Sigmoid colon (tissue), 7 donors: ENCODE measurements around the gene ALX4. TPM values are rescaled to one million over a fixed set of nuclear protein-coding genes. Genes with fewer than 3 reads are reported as not detected.

Experiments used
- DNase-seq: peaks from one replicate; pipeline ENCODE4 v3.0.0-alpha.2; 2019
- H3K27ac ChIP-seq, 4 donors: fragments of 200-600 bp; sonication (generic); one replicate each; pipeline ENCODE4 v1.5.1; 2016 to 2019; ENCODE audit warnings: mild to moderate bottlenecking in 1 of 4
- H3K27me3 ChIP-seq, 3 donors: fragments of 200-600 bp; sonication (generic); one replicate each; pipeline ENCODE4 v1.5.1; 2019; ENCODE audit warnings: mild to moderate bottlenecking in 1 of 3
- H3K36me3 ChIP-seq, 4 donors: fragments of 200-600 bp; sonication (generic); one replicate each; pipeline ENCODE4 v1.5.1; 2016 to 2019
- H3K4me1 ChIP-seq, 4 donors: fragments of 200-600 bp; sonication (generic); one replicate each; pipeline ENCODE4 v1.5.1; 2017 to 2019
- H3K4me3 ChIP-seq, 4 donors: fragments of 200-600 bp; sonication (generic); one replicate each; pipeline ENCODE4 v1.5.1; 2017 to 2019; ENCODE audit warnings: mild to moderate bottlenecking in 2 of 4, moderate library complexity in 1 of 4
- H3K9me3 ChIP-seq, 4 donors: fragments of 200-600 bp in 3 of 4; sonication (generic) in 3 of 4; one replicate each; pipeline versions ENCODE4 v1.5.1 to v1.6.1; 2013 to 2019
- CTCF ChIP-seq, 4 experiments: fragments of 450-650 bp in 3 of 4; fragments of 200-600 bp in 1 of 4; IDR thresholded peaks; one replicate each; pipeline ENCODE4 v1.5.1; 2016 to 2019; ENCODE audit warnings: antibody characterized with exemption in 4 of 4, mild to moderate bottlenecking in 3 of 4, moderate library complexity in 2 of 4
- EP300 ChIP-seq, 4 donors: sonication (generic); formaldehyde crosslinking; IDR thresholded peaks; one replicate each; pipeline ENCODE4 v1.6.1; 2017; ENCODE audit warnings: antibody characterized with exemption in 4 of 4
- POLR2A ChIP-seq, 2 donors: fragments of 450-650 bp; IDR thresholded peaks; one replicate each; pipeline ENCODE4 v1.6.1; 2016; ENCODE audit warnings: antibody characterized with exemption in 2 of 2, mild to moderate bottlenecking in 2 of 2, moderate library complexity in 2 of 2
- POLR2AphosphoS5 ChIP-seq, 4 donors: sonication (generic); formaldehyde crosslinking; IDR thresholded peaks; one replicate each; pipeline ENCODE4 v1.6.1; 2017; ENCODE audit warnings: antibody characterized with exemption in 4 of 4
- WGBS, 2 donors: extraction: QIAGEN DNeasy Blood & Tissue Kit; methylation state at CpG; one replicate each; pipeline ENCODE4 v1.1.7; 2013; 5-methylcytosine and 5-hydroxymethylcytosine counted together
- intact Hi-C: fragments of 100-400 bp; cut with DNase I; formaldehyde crosslinking; loops from one replicate; pipeline ENCODE4 v1.15.1; 2023
- polyA plus RNA-seq, 3 donors: library from polyadenylated mRNA; stranded (reverse); fragments of 200-250 nt; gene quantifications; one replicate each; pipeline ENCODE4 v1.2.3, GENCODE V29; 2013
- total RNA-seq, 4 donors: library from RNA; depleted of rRNA; stranded (reverse); fragments of >200 nt; gene quantifications; one replicate each; pipeline ENCODE4 v1.1.0, GENCODE V29; 2016
- donor health status: healthy with polysubstance abuse.
- donor health status: Bipolar disorder and iron deficiency.
- donor health status: healthy.

Gene ALX4
- total and polyA plus RNA-seq, 7 donors: not detected

GRCh38 chr11:44321059-44321458 lies 11.1 kb upstream of the ALX4 start:
- DNase-seq: no peak
- no peak overlapping the region for H3K27ac ChIP-seq
- no peak for TF ChIP-seq POLR2A (IDR thresholded peaks at IDR 0.05)
- no peak for TF ChIP-seq CTCF (IDR thresholded peaks at IDR 0.05)
- TF ChIP-seq POLR2AphosphoS5 (IDR thresholded peaks at IDR 0.05): no peak
- TF ChIP-seq EP300 (IDR thresholded peaks at IDR 0.05): no peak
- intact Hi-C loops: no loop called here
- no peak overlapping the region for H3K4me3 ChIP-seq
- no peaks in the 10 kb centered on the region for H3K9me3 ChIP-seq
- H3K27me3 ChIP-seq: peaks cover 52 to 100% (median 92%) of the 10 kb centered on the region in 3 donors
- H3K4me1 ChIP-seq: peaks cover 0 to 22% (median 11%) of the 10 kb centered on the region in 4 donors
- 7 to 11% methylated on average over 4 of the region's 4 CpGs for WGBS, 2 donors
- no peaks in the 10 kb centered on the region for H3K36me3 ChIP-seq

- H3K27me3 ChIP-seq: peaks cover 55 to 100% (median 98%) of the 10 kb centered on the region in 3 donors
- H3K4me3 ChIP-seq: no peak overlapping the region
- no peak overlapping the region for H3K27ac ChIP-seq
- no peaks in the 10 kb centered on the region for H3K36me3 ChIP-seq
- intact Hi-C loops: no loop called here
- H3K4me1 ChIP-seq: peaks cover 0 to 26% (median 16%) of the 10 kb centered on the region in 4 donors
- no peak for DNase-seq
- 6 to 14% methylated on average over 20 of the region's 20 CpGs for WGBS, 2 donors
- TF ChIP-seq POLR2A (IDR thresholded peaks at IDR 0.05): no peak
- no peak for TF ChIP-seq EP300 (IDR thresholded peaks at IDR 0.05)
- no peak for TF ChIP-seq POLR2AphosphoS5 (IDR thresholded peaks at IDR 0.05)
- no peak for TF ChIP-seq CTCF (IDR thresholded peaks at IDR 0.05)
- H3K9me3 ChIP-seq: no peaks in the 10 kb centered on the region
These were observed 10.5 kb upstream of the ALX4 start for GRCh38 chr11:44320289-44320973.

GRCh38 chr11:44319552-44320288 lies 9.8 kb upstream of the ALX4 start:
- no peak overlapping the region for H3K27ac ChIP-seq
- 3 to 4% methylated on average over 53 of the region's 53 CpGs for WGBS, 2 donors
- intact Hi-C loops: no loop called here

GRCh38 chr11:44319170-44319551 lies 9.2 kb upstream of the ALX4 start:
- Histone ChIP-seq H3K27ac (no peak overlapping the region), H3K27me3 (peaks cover 52 to 100% (median 96%) of the 10 kb centered on the region in 3 donors), H3K36me3 (no peaks in the 10 kb centered on the region), H3K4me3 (no peak overlapping the region), H3K9me3 (no peaks in the 10 kb centered on the region), H3K4me1 (peaks cover 0 to 21% (median 16%) of the 10 kb centered on the region in 4 donors)
- TF ChIP-seq POLR2AphosphoS5 (IDR thresholded peaks at IDR 0.05) (no peak), POLR2A (IDR thresholded peaks at IDR 0.05) (no peak), EP300 (IDR thresholded peaks at IDR 0.05) (no peak), CTCF (IDR thresholded peaks at IDR 0.05) (no peak)
- DNase-seq: no peak
- intact Hi-C loops: no loop called here
- WGBS, 2 donors: 3 to 4% methylated on average over 15 of the region's 15 CpGs

More at GRCh38 chr11:44319552-44320288, 9.8 kb upstream of the ALX4 start:
- DNase-seq: no peak
- no peak overlapping the region for H3K4me3 ChIP-seq
- no peaks in the 10 kb centered on the region for H3K9me3 ChIP-seq
- H3K36me3 ChIP-seq: no peaks in the 10 kb centered on the region
- no peak for TF ChIP-seq EP300 (IDR thresholded peaks at IDR 0.05)
- H3K27me3 ChIP-seq: peaks cover 51 to 100% (median 96%) of the 10 kb centered on the region in 3 donors
- H3K4me1 ChIP-seq: peaks cover 0 to 23% (median 16%) of the 10 kb centered on the region in 4 donors

- intact Hi-C loops: no loop called here
- no peak for DNase-seq
- no peak overlapping the region for H3K27ac ChIP-seq
- TF ChIP-seq POLR2A (IDR thresholded peaks at IDR 0.05) (no peak), CTCF (IDR thresholded peaks at IDR 0.05) (no peak), POLR2AphosphoS5 (IDR thresholded peaks at IDR 0.05) (no peak), EP300 (IDR thresholded peaks at IDR 0.05) (no peak)
- H3K27me3 ChIP-seq: peaks cover 58 to 100% (median 96%) of the 10 kb centered on the region in 3 donors
- 15 to 21% methylated on average over 2 of the region's 2 CpGs for WGBS, 2 donors
- H3K36me3 ChIP-seq: no peaks in the 10 kb centered on the region
- no peak overlapping the region for H3K4me3 ChIP-seq
- H3K4me1 ChIP-seq: peaks cover 0 to 21% (median 16%) of the 10 kb centered on the region in 4 donors
- H3K9me3 ChIP-seq: no peaks in the 10 kb centered on the region
These were observed 8.4 kb upstream of the ALX4 start for GRCh38 chr11:44318369-44318768.
